Gastrocnemius medialis (tissue), 4 donors: ENCODE measurements around the gene KCNK18.

Experiments
- POLR2A ChIP-seq, 2 donors: fragments of 450-650 bp; IDR thresholded peaks; one replicate each; pipeline ENCODE4 v1.6.1; 2017; ENCODE audit warnings: antibody characterized with exemption in 2 of 2, mild to moderate bottlenecking in 2 of 2, moderate library complexity in 2 of 2
- TF ChIP-seq, protein P1 (sequence below), 5 experiments: fragments of 450-650 bp in 3 of 5; fragments of 200-600 bp in 2 of 5; sonication (generic) in 2 of 5; IDR thresholded peaks in 4 of 5; conservative IDR thresholded peaks in 1 of 5; 1 replicate in 4 of 5; 2 replicates in 1 of 5; pipeline ENCODE4 v1.5.1; 2016 to 2019; ENCODE audit warnings: antibody characterized with exemption in 5 of 5, mild to moderate bottlenecking in 3 of 5, moderate library complexity in 3 of 5

DNA sequence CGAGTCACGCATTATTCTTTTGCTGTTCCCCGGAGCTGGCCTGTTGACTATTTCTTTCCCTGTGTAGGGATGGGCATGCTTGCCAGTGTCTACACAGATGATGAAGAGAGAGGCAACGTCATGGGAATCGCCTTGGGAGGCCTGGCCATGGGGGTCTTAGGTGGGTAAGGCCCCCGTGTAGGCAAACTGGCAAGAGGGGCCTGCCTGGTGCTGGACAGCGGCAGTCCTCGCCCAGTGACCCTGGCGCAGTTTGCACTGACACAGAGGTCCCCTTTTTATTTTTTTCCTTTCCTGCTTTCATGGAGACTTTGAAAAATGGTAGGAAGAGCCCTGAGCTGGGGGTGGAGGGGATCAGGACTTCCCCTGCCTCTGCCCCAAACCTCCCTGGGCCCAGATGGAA, 57.0 kb downstream of the KCNK18 start:
- TF ChIP-seq, protein P1, sequence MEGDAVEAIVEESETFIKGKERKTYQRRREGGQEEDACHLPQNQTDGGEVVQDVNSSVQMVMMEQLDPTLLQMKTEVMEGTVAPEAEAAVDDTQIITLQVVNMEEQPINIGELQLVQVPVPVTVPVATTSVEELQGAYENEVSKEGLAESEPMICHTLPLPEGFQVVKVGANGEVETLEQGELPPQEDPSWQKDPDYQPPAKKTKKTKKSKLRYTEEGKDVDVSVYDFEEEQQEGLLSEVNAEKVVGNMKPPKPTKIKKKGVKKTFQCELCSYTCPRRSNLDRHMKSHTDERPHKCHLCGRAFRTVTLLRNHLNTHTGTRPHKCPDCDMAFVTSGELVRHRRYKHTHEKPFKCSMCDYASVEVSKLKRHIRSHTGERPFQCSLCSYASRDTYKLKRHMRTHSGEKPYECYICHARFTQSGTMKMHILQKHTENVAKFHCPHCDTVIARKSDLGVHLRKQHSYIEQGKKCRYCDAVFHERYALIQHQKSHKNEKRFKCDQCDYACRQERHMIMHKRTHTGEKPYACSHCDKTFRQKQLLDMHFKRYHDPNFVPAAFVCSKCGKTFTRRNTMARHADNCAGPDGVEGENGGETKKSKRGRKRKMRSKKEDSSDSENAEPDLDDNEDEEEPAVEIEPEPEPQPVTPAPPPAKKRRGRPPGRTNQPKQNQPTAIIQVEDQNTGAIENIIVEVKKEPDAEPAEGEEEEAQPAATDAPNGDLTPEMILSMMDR (IDR thresholded peaks at IDR 0.05 in 4 of 5, conservative IDR thresholded peaks at IDR 0.05 in 1 of 5) = no peak
- TF ChIP-seq POLR2A (IDR thresholded peaks at IDR 0.05) = no peak
